ENCODE measurements around the gene IMMP2L. TPM values are rescaled to one million over a fixed set of nuclear protein-coding genes. Genes with fewer than 3 reads are reported as not detected.

Gene IMMP2L
- total and polyA plus RNA-seq, 2 donors (not counting 3 experiments of a cell fraction or from before 2014, with no cell fraction given) = 9.9 to 11.8 TPM

- Histone ChIP-seq H3K9me3 (replicated peaks; ENCODE audit: control insufficient read depth, insufficient read depth, low read length) (no peaks in the 10 kb centered on the region), H3K36me3 (ENCODE audit: control insufficient read depth in 2 of 2, extremely low read depth in 1 of 2, insufficient read depth in 2 of 2, low read length in 2 of 2) (no peaks in the 10 kb centered on the region), H3K27me3 (ENCODE audit: control insufficient read depth in 2 of 2, insufficient read depth in 2 of 2, low read length in 2 of 2) (no peaks in the 10 kb centered on the region), H2AFZ (ENCODE audit: low read depth, low read length) (no peak overlapping the region), H3K9me1 (replicated peaks; ENCODE audit: control insufficient read depth, extremely low read depth, insufficient read depth, low read length) (no peaks in the 10 kb centered on the region), H3K4me1 (ENCODE audit: control insufficient read depth, extremely low read depth, insufficient read depth, low read length) (peaks cover 14% of the 10 kb centered on the region), H3K4me2 (ENCODE audit: insufficient read depth, low read length) (no peak overlapping the region), H3K27ac (ENCODE audit: insufficient read depth, low read depth, low read length) (no peak overlapping the region), H4K20me1 (replicated peaks; ENCODE audit: control insufficient read depth, extremely low read depth, insufficient read depth, low read length) (no peaks in the 10 kb centered on the region), H3K79me2 (ENCODE audit: control insufficient read depth, insufficient read depth, low read length) (no peaks in the 10 kb centered on the region), H3K9ac (replicated peaks; ENCODE audit: extremely low read depth, insufficient read depth, low read length) (no peak overlapping the region), H3K4me3 (replicated peaks in 1 of 3; ENCODE audit: insufficient read depth in 1 of 3, low read depth in 1 of 3, low read length in 3 of 3) (no peak overlapping the region)
- TF ChIP-seq JUN (IDR thresholded peaks at IDR 0.05; ENCODE audit: borderline replicate concordance, insufficient read depth, insufficient read length, low read depth) = no peak
- FAIRE-seq (no peak), DNase-seq (ENCODE audit: low read depth, low spot score) (no peak)
- intact Hi-C loops (cut with micrococcal nuclease) = no loop called here
- BruUV-seq (replicated peaks) = no TSS peak
- ChIA-PET POLR2A (no interaction called here), CTCF (no interaction called here)
- dilution Hi-C loops (cut with MboI; ENCODE audit: extremely low pct_ligation_motif_present, low sequenced_read_pairs) = no loop called here
Measured at GRCh38 chr7:111525100-111525499, 37.2 kb downstream of the IMMP2L start.

GRCh38 chr7:111521660-111522059 lies 40.6 kb downstream of the IMMP2L start:
- no peak overlapping the region for H3K27ac ChIP-seq (ENCODE audit: insufficient read depth, low read depth, low read length)
- no peaks in the 10 kb centered on the region for H3K36me3 ChIP-seq (ENCODE audit: control insufficient read depth in 2 of 2, extremely low read depth in 1 of 2, insufficient read depth in 2 of 2, low read length in 2 of 2)
- CTCF ChIA-PET = no interaction called here
- no peak overlapping the region for H3K9ac ChIP-seq (replicated peaks; ENCODE audit: extremely low read depth, insufficient read depth, low read length)
- BruUV-seq (replicated peaks) = no TSS peak
- no peaks in the 10 kb centered on the region for H4K20me1 ChIP-seq (replicated peaks; ENCODE audit: control insufficient read depth, extremely low read depth, insufficient read depth, low read length)
- intact Hi-C loops (cut with micrococcal nuclease) (no loop called here), dilution Hi-C loops (cut with MboI; ENCODE audit: extremely low pct_ligation_motif_present, low sequenced_read_pairs) (no loop called here)
- H3K9me3 ChIP-seq (replicated peaks; ENCODE audit: control insufficient read depth, insufficient read depth, low read length) = no peaks in the 10 kb centered on the region
- H3K9me1 ChIP-seq (replicated peaks; ENCODE audit: control insufficient read depth, extremely low read depth, insufficient read depth, low read length) = no peaks in the 10 kb centered on the region
- TF ChIP-seq POLR2A (IDR thresholded peaks at IDR 0.05; ENCODE audit: low read depth, low read length) = no peak
- no peak for TF ChIP-seq MYC (IDR thresholded peaks at IDR 0.05; ENCODE audit: low read depth, low read length)
- no peak for TF ChIP-seq EZH2 (IDR thresholded peaks at IDR 0.05; ENCODE audit: borderline replicate concordance, low read depth, low read length, severe bottlenecking)
- TF ChIP-seq MAX (IDR thresholded peaks at IDR 0.05; ENCODE audit: insufficient read depth, insufficient read length) = no peak
- no peak for TF ChIP-seq POLR2AphosphoS5 (IDR thresholded peaks at IDR 0.05; ENCODE audit: insufficient read depth, low read depth, low read length)
- no peak for TF ChIP-seq CTCF (IDR thresholded peaks at IDR 0.05; ENCODE audit: extremely low read depth in 1 of 2, insufficient read depth in 1 of 2, low read depth in 1 of 2, low read length in 2 of 2)
- no peak for TF ChIP-seq FOS (IDR thresholded peaks at IDR 0.05; ENCODE audit: borderline replicate concordance, insufficient read depth, low read length)
- TF ChIP-seq JUN (IDR thresholded peaks at IDR 0.05; ENCODE audit: borderline replicate concordance, insufficient read depth, insufficient read length, low read depth) = no peak
- TF ChIP-seq GATA2 (IDR thresholded peaks at IDR 0.05; ENCODE audit: insufficient read depth, insufficient read length, low read depth, low read length) = no peak
- H3K4me2 ChIP-seq (ENCODE audit: insufficient read depth, low read length) = no peak overlapping the region
- FAIRE-seq (no peak), DNase-seq (ENCODE audit: low read depth, low spot score) (no peak)
- H3K4me1 ChIP-seq (ENCODE audit: control insufficient read depth, extremely low read depth, insufficient read depth, low read length) = no peaks in the 10 kb centered on the region
- no peak overlapping the region for H2AFZ ChIP-seq (ENCODE audit: low read depth, low read length)
- no peak overlapping the region for H3K4me3 ChIP-seq (replicated peaks in 1 of 3; ENCODE audit: insufficient read depth in 1 of 3, low read depth in 1 of 3, low read length in 3 of 3)
- H3K27me3 ChIP-seq (ENCODE audit: control insufficient read depth in 2 of 2, insufficient read depth in 2 of 2, low read length in 2 of 2) = no peaks in the 10 kb centered on the region
- no peaks in the 10 kb centered on the region for H3K79me2 ChIP-seq (ENCODE audit: control insufficient read depth, insufficient read depth, low read length)
- POLR2A ChIA-PET = no interaction called here
